Effector memory CD4-positive, alpha-beta T cell (primary cell): ENCODE measurements around the gene UBR4.
"Not testable (repeated sequence)": the region's sequence is repeated elsewhere in the genome, so short reads cannot be mapped to it uniquely, and the experiment has no call there.

Experiments used
- DNase-seq, 3 donors: peaks; one replicate each; pipeline ENCODE4 v3.0.0-alpha.2; 2020
- H3K27ac ChIP-seq: 2 replicates; pipeline ENCODE4 v1.7.0; 2013; ENCODE audit warnings: mild to moderate bottlenecking, low read length, moderate library complexity; ENCODE audit not compliant: insufficient read depth, poor library complexity, severe bottlenecking
- H3K27me3 ChIP-seq: replicated peaks from 2 replicates; pipeline ENCODE4 v1.7.0; 2013; ENCODE audit warnings: mild to moderate bottlenecking, low read length; ENCODE audit not compliant: insufficient read depth, control insufficient read depth, poor library complexity, severe bottlenecking
- H3K36me3 ChIP-seq: 2 replicates; pipeline ENCODE4 v1.7.0; 2013; ENCODE audit warnings: mild to moderate bottlenecking, low read length, moderate library complexity; ENCODE audit not compliant: control insufficient read depth, insufficient read depth
- H3K4me1 ChIP-seq: 2 replicates; pipeline ENCODE4 v1.7.0; 2013; ENCODE audit warnings: low read length, mild to moderate bottlenecking; ENCODE audit not compliant: control insufficient read depth, insufficient read depth, poor library complexity, severe bottlenecking
- H3K4me3 ChIP-seq: 2 replicates; pipeline ENCODE4 v1.7.0; 2013; ENCODE audit warnings: low read length, low read depth, mild to moderate bottlenecking; ENCODE audit not compliant: insufficient read depth, poor library complexity, severe bottlenecking
- H3K9me3 ChIP-seq: 2 replicates; pipeline ENCODE4 v1.7.0; 2013; ENCODE audit warnings: mild to moderate bottlenecking, low read length, moderate library complexity; ENCODE audit not compliant: control insufficient read depth
- total RNA-seq, 3 donors: gene quantifications; one replicate each; lab custom pipeline; 2026; lab: John Stamatoyannopoulos, UW

UBR4 gene
- total RNA-seq = 320 to 461 (median 439) reads per million in 3 donors

DNA sequence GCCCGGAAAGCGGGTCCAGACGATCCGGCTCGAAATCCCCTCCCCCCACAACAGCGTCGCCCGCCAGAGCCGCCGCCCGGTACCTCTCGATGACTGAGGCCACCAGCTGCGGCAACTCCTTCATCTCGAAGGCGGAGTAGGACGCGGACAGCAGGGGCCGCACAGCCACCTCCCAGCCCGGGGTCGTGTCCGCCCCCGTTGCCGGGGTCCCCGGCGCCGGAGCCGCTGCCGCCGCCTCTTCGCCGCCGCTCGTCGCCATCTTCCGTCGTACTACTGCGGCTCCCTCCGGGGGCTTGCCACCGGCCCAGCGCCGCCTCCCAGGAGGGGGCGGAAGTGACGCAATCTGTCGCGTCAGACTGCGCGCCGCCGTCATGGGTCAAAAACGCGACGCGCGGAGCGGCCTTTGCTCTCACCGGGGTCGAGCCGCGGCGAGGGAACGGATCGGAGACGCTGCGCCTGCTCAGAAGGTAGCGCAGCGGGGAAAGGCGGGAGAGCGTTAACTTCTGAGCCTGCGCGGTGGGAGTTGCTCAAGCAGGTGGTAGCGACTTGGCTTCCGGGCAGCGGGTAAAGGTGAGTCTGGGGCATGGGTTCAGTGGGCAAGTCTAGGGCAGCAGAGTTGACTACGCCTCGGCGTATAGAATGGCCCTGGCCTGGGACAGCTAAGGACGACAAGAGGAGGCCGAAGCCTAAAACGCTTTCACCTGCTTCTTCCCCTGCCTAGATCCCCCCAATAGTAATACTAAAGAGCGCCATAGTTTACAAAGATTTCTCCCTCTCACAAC lies at the start of gene UBR4:
TSS of gene UBR4 (minus strand) at position 277 of the 782 bp plus-strand sequence. CDS start at position 259, 18 bp downstream.
- H3K4me1 ChIP-seq = peaks cover 19% of the 10 kb centered on the region
- peak within 1 kb of the TSS; percentile 94 for H3K27ac ChIP-seq
- H3K9me3 ChIP-seq = no peaks in the 10 kb centered on the region
- peak; percentile 95 to 96 (median 95) for DNase-seq
- H3K27me3 ChIP-seq = no peaks in the 10 kb centered on the region
- no peaks in the 10 kb centered on the region for H3K36me3 ChIP-seq
- peak within 1 kb of the TSS; percentile 96 for H3K4me3 ChIP-seq

DNA sequence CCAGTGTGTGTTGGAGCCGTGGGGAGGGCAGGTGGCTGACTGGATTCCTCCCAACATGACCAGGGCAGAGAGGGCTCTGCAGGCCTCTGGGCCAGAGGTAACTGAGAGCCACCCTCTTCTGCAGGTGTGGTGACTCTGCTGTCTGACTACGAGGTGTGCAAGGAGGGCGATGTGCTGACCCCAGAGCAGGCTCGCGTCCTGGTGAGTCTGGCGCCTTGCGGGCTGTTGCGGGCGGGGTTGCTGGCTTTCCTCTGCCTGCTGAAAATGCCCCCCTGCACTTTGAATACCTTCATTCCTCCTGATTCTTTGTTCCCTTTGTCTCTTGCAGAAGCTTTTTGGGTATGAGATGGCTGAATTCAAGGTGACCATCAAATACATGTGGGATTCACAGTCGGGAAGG lies 48.3 kb upstream of the UBR4 start:
- no peak overlapping the region for H3K4me3 ChIP-seq
- no peak for DNase-seq
- peaks cover 6% of the 10 kb centered on the region for H3K4me1 ChIP-seq
- no peak overlapping the region for H3K27ac ChIP-seq
- no peaks in the 10 kb centered on the region for H3K9me3 ChIP-seq
- H3K36me3 ChIP-seq = peaks cover 48% of the 10 kb centered on the region
- no peaks in the 10 kb centered on the region for H3K27me3 ChIP-seq

DNA sequence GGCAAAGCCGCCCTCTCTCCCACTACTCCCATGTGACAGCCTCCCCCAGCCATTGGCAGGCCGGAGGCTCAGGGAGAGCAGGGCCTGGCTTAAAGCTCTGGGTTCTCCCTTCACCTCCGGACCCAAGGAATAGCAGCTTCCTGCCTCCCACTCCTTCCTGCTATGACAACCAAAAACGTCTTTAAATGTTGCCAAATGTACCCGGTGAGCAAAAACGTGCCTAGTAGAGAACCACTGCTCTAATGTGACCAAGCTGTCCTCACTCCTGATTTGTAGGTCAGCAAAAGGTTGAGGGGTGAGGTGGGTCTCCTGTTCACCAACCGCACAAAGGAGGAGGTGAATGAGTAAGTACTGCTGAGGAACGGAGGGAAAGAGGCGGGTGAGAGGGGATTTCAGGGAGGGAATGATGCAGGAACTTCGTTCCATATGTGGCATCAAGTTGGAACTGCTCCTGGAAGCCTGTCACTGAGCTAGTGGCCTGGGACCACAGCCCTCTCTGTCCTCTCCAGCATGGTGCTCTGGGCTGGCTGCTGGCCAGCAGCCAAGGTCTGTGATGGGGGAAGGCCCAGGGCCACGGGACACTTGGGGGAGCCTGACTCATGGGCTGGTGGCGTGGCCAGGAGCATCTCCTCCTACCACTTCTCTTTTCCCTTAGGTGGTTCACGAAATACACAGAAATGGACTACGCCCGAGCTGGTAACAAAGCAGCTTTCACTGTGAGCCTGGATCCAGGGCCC lies 47.3 kb upstream of the UBR4 start:
- H3K36me3 ChIP-seq = peaks cover 48% of the 10 kb centered on the region
- DNase-seq = no peak
- no peak overlapping the region for H3K4me3 ChIP-seq

DNA sequence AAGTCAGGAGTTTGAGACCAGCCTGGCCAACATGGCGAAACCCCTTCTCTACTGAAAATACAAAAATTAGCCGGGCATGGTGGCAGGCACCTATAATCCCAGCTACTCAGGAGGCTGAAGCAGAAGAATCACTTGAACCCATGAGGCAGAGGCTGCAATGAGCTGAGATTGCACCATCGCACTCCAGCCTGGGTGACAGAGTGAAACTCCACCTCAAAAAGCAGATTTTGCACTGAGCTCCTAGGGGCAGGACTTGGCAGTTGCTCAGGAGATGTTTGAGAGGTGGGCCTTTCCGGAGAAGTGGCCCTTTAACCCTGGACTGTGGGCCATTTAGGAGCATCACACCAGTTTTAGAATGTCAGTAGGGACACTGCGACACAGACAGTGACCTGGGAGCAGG lies 46.2 kb upstream of the UBR4 start:
- not testable (repeated sequence) for H3K9me3 ChIP-seq, DNase-seq, H3K4me3 ChIP-seq, H3K27ac ChIP-seq, H3K27me3 ChIP-seq
- H3K36me3 ChIP-seq = peaks cover 48% of the 10 kb centered on the region
- peaks cover 19% of the 10 kb centered on the region for H3K4me1 ChIP-seq

More for the DNA sequence above, 47.3 kb upstream of the UBR4 start:
- H3K27me3 ChIP-seq = no peaks in the 10 kb centered on the region
- H3K27ac ChIP-seq = no peak overlapping the region
- H3K9me3 ChIP-seq = no peaks in the 10 kb centered on the region
- peaks cover 13% of the 10 kb centered on the region for H3K4me1 ChIP-seq

DNA sequence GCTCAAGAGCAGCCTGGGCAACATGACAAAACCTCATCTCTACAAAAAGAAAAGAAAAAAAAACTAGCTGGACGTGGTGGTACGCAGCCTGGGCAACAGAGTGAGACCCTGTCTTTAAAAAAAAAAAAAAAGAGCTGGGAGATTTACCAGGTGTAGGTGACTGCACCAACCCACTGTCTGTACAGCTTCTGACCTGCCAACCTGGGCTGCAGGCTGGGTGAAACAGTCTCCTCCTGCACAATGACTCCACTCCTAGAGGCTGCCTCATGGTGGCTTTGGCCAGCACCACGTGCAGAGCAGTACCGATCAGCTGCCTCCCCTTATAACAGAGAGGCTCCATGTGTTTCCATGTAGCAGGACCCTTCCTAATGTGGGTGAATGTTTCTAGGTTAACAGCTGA lies 45.2 kb upstream of the UBR4 start:
- peaks cover 27% of the 10 kb centered on the region for H3K4me1 ChIP-seq
- peaks cover 47% of the 10 kb centered on the region for H3K36me3 ChIP-seq

DNA sequence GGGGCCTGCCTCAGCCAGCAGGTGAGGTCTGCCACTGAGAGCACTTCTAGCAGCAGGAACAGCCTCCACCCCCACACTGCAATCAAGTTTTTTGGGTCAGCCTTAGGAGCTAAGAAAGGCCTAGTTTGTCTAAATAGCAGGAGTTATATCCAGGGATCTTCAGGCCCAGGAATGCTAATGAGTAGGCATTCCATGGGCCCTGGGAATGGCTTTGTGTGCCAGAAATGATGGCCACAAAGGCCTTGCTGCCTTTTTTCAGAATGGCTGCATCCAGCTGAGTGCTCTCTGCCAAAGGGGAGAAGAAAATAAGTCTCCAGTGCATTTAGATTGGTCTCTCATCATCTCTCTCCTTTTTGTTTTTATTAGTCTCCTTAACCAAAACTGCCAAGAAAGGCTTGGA lies 44.4 kb upstream of the UBR4 start:
- DNase-seq = no peak
- Histone ChIP-seq H3K4me3 (no peak overlapping the region), H3K36me3 (peaks cover 38% of the 10 kb centered on the region), H3K9me3 (no peaks in the 10 kb centered on the region), H3K27ac (no peak overlapping the region), H3K4me1 (peaks cover 27% of the 10 kb centered on the region), H3K27me3 (no peaks in the 10 kb centered on the region)

More for the DNA sequence above, 45.2 kb upstream of the UBR4 start:
- no peak for DNase-seq
- Histone ChIP-seq H3K27me3 (no peaks in the 10 kb centered on the region), H3K27ac (no peak overlapping the region), H3K9me3 (no peaks in the 10 kb centered on the region), H3K4me3 (no peak overlapping the region)

DNA sequence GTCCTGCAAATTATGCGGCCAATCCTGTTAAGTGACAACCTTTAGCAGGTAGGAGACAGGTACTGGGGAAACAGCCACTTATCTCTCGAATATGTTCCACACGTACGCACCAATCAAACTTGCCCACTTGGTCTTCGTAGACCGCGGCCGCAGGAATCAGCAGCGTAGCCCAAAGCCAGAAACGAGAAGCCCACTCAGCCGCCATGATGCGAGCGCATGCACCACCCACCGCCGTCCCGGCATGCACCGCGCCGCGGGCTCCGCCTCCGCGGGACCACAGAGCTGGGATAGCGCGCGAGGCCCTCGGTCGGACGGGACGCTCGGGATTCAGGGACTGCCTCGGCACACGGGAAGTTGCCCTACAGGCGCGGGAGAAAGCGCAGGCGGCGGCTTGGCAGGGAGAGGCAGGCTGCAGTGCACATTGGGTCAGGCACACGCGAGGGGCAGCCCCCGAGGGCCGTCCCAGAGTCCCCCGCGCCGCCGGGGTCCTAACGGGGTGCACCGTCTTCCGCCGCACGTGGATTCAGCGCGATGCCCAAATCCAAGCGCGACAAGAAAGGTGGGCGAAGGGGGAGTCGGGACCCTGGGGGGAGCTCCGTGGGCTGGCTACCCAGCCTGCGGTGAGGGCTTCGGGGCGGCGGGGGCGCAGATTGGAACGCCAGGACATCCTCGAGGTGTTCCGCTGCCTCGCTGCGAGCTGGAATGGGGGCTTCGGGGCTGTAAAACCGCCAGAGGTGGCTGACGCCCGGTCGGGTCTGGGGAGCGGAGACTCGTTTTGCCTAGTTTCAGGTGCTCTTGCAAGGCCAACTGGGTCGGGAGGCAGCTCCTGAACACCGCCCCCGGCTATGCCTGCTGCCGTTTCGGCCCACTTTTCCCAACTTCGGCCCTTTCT lies 41.5 kb upstream of the UBR4 start, which contains the start of the genes EMC1 and MRTO4:
TSS of gene EMC1 (minus strand) at position 220 of the 892 bp plus-strand sequence. CDS start at position 205, 15 bp downstream.
TSS of gene MRTO4 (plus strand) at position 501 of the 892 bp plus-strand sequence. CDS start at position 532, 31 bp downstream.
- H3K9me3 ChIP-seq = no peaks in the 10 kb centered on the region
- H3K4me3 ChIP-seq = peak within 1 kb of the TSS; percentile 65
- peaks cover 10% of the 10 kb centered on the region for H3K36me3 ChIP-seq
- H3K27me3 ChIP-seq = no peaks in the 10 kb centered on the region
- DNase-seq = peak; percentile 69 to 83 (median 81)
- H3K27ac ChIP-seq = peak within 1 kb of the TSS; percentile 92
- peaks cover 27% of the 10 kb centered on the region for H3K4me1 ChIP-seq

DNA sequence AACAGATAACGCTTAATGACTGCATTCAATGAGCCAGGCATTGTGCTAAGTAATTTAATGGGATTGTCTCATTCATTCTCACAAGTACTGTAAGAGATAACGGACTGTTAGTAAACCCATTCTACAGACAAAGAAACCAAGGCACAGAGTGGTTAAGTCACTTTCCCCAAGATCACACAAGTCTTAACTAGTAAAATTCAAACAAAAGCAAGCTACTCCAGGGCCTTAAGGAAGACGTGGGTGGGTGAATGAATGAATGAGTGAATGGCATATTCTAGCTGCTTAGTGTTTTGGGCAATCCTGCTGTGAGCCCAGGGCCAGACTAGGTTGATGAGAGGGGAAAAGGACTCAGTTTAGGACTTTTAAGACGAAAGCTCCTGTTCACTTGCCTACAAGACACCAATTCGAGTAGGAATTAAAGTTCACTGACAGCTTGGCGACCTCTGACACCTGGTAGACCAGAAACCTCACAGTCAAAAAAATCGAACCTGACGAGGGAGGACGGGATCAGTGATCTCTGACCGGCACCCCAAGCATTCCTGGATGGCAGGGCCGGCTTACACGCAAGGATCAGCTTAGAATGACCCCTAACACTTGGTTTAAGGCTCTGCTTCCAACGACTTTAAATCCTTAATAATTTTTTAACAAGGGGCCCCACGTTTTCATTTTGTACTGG lies 40.7 kb upstream of the UBR4 start:
- no peak for DNase-seq
- no peaks in the 10 kb centered on the region for H3K27me3 ChIP-seq

More for the DNA sequence above, 40.7 kb upstream of the UBR4 start:
- Histone ChIP-seq H3K9me3 (no peaks in the 10 kb centered on the region), H3K36me3 (peaks cover 5% of the 10 kb centered on the region), H3K4me3 (peak overlapping the region; percentile 65), H3K27ac (peak overlapping the region; percentile 92), H3K4me1 (peaks cover 27% of the 10 kb centered on the region)
